HCT116 (cell line): ENCODE data around the gene NFAT5. TPM values are rescaled to one million over a fixed set of nuclear protein-coding genes. Genes with fewer than 3 reads are reported as not detected.
"Not testable (repeated sequence)": the region's sequence is repeated elsewhere in the genome, so short reads cannot be mapped to it uniquely, and the experiment has no call there.

Experiments
- ATAC-seq: fragments of 200-7000 bp; cut with Tn5 transposase; 2 replicates; pipeline ENCODE4 v1.9.1; 2020; ENCODE audit warnings: mild to moderate bottlenecking, moderate library complexity
- BruUV-seq: library from RNA; stranded (reverse); fragments of 400-500 nt; replicated peaks from 2 replicates; lab custom pipeline; 2021; lab: Mats Ljungman, UMichigan
- CTCF ChIA-PET: fragments of 300-600 bp; sonication (Branson Sonifier 250); formaldehyde crosslinking; loops from one replicate; lab custom pipeline; 2021; ENCODE audit warnings: antibody characterized with exemption; lab: Charles Lee
- POLR2A ChIA-PET: fragments of 300-600, 350-600 bp; sonication (Branson Sonifier 250); formaldehyde crosslinking; loops from one replicate; lab custom pipeline; 2021; ENCODE audit warnings: antibody characterized with exemption; lab: Charles Lee
- RAD21 ChIA-PET, 2 experiments: fragments of 300-600 bp; sonication (Branson Sonifier 250); formaldehyde crosslinking; loops; one replicate each; lab custom pipeline; 2023; ENCODE audit warnings: low total read pairs in 2 of 2; ENCODE audit not compliant: uncharacterized antibody in 2 of 2, unreplicated experiment in 2 of 2, low non-redundant PET in 1 of 2; lab: Charles Lee
- DNase-seq: peaks from one replicate; pipeline ENCODE4 v3.0.0-alpha.2; 2010; ENCODE audit warnings: low read depth, low spot score
- H2AFZ ChIP-seq: fragments of 200-600 bp; shearing (Covaris generic), sonication (generic); 2 replicates; pipeline ENCODE4 v1.6.1; 2017; ENCODE audit warnings: low read depth, mixed run types, mixed read lengths, antibody characterized with exemption, low read length; ENCODE audit not compliant: poor library complexity, severe bottlenecking
- H3K27ac ChIP-seq: 2 replicates; pipeline ENCODE4 v1.5.1; 2012; ENCODE audit warnings: low read depth, low read length
- H3K27me3 ChIP-seq: fragments of 200-600 bp; sonication (generic); 2 replicates; pipeline ENCODE4 v1.6.1; 2016; ENCODE audit warnings: mixed run types, low read length, mixed read lengths; ENCODE audit not compliant: insufficient read depth
- H3K36me3 ChIP-seq, 2 experiments: fragments of 200-500 bp in 1 of 2; fragments of 200-600 bp in 1 of 2; sonication (Bioruptor generic) in 1 of 2; sonication (generic) in 1 of 2; 2 replicates each; pipeline versions ENCODE4 v1.5.1 to v1.6.1; 2014 to 2016; ENCODE audit warnings: low read length in 2 of 2, inconsistent platforms in 1 of 2, mixed read lengths in 1 of 2, mixed run types in 1 of 2; ENCODE audit not compliant: insufficient read depth in 2 of 2, control insufficient read depth in 1 of 2
- H3K4me1 ChIP-seq, 2 experiments: fragments of 200-600 bp in 1 of 2; sonication (generic) in 1 of 2; 2 replicates each; pipeline versions ENCODE4 v1.5.1 to v1.6.1; 2012 to 2017; ENCODE audit warnings: low read length in 2 of 2, inconsistent platforms in 1 of 2, mild to moderate bottlenecking in 1 of 2, mixed read lengths in 1 of 2, mixed run types in 1 of 2, moderate library complexity in 1 of 2; ENCODE audit not compliant: insufficient read depth in 2 of 2, control insufficient read depth in 1 of 2
- H3K4me2 ChIP-seq: fragments of 200-600 bp; sonication (generic); 2 replicates; pipeline ENCODE4 v1.6.1; 2017; ENCODE audit warnings: mixed run types, low read length, mixed read lengths
- H3K4me3 ChIP-seq, 2 experiments: fragments of 200-600 bp in 1 of 2; sonication (generic) in 1 of 2; replicated peaks in 1 of 2; 2 replicates each; pipeline ENCODE4 v1.5.1; 2011 to 2016; ENCODE audit warnings: low read length in 2 of 2, control low read depth in 1 of 2, low read depth in 1 of 2, mild to moderate bottlenecking in 1 of 2, mixed read lengths in 1 of 2, mixed run types in 1 of 2
- H3K79me2 ChIP-seq: fragments of 200-600 bp; sonication (generic); 2 replicates; pipeline ENCODE4 v1.6.1; 2017; ENCODE audit warnings: mild to moderate bottlenecking, mixed run types, low read length, moderate library complexity, mixed read lengths; ENCODE audit not compliant: insufficient read depth
- H3K9ac ChIP-seq: fragments of 200-600 bp; sonication (generic); 2 replicates; pipeline ENCODE4 v1.6.1; 2016; ENCODE audit warnings: low read length, mixed read lengths
- H3K9me2 ChIP-seq: fragments of 200-600 bp; sonication (generic), shearing (Covaris generic); 2 replicates; pipeline ENCODE4 v1.6.1; 2017; ENCODE audit warnings: mixed run types, mild to moderate bottlenecking, moderate library complexity; ENCODE audit not compliant: insufficient read depth
- H3K9me3 ChIP-seq, 2 experiments: fragments of 200-500 bp in 1 of 2; fragments of 200-600 bp in 1 of 2; sonication (Bioruptor generic) in 1 of 2; sonication (generic) in 1 of 2; 2 replicates each; pipeline ENCODE4 v1.6.1; 2014 to 2017; ENCODE audit warnings: low read length in 2 of 2, mixed read lengths in 2 of 2, inconsistent platforms in 1 of 2, low read depth in 1 of 2, mild to moderate bottlenecking in 1 of 2, mixed run types in 1 of 2, moderate library complexity in 1 of 2; ENCODE audit not compliant: control insufficient read depth in 1 of 2, insufficient read depth in 1 of 2
- H4K20me1 ChIP-seq: fragments of 200-600 bp; sonication (generic), shearing (Covaris generic); 2 replicates; pipeline ENCODE4 v1.6.1; 2017; ENCODE audit warnings: mixed run types, mild to moderate bottlenecking, moderate library complexity; ENCODE audit not compliant: insufficient read depth
- CEBPB ChIP-seq: IDR thresholded peaks from 2 replicates; pipeline ENCODE4 v1.6.1; 2012; ENCODE audit warnings: low read depth
- EGR1 ChIP-seq: IDR thresholded peaks from 2 replicates; pipeline ENCODE4 v1.6.1; 2012; ENCODE audit warnings: low read depth
- EZH2 ChIP-seq: fragments of 200-600 bp; sonication (generic); IDR thresholded peaks from 2 replicates; pipeline ENCODE4 v1.6.1; 2017; ENCODE audit warnings: antibody characterized with exemption, mixed run types
- POLR2AphosphoS5 ChIP-seq: IDR thresholded peaks from 2 replicates; pipeline ENCODE4 v1.6.1; 2011; ENCODE audit warnings: mild to moderate bottlenecking, low read depth, low read length, moderate library complexity
- SIN3A ChIP-seq: IDR thresholded peaks from 2 replicates; pipeline ENCODE4 v1.6.1; 2012; ENCODE audit warnings: low read depth
- YY1 ChIP-seq: IDR thresholded peaks from 2 replicates; pipeline ENCODE4 v1.6.1; 2011; ENCODE audit warnings: low read length, low read depth, moderate library complexity, mild to moderate bottlenecking; ENCODE audit not compliant: insufficient replicate concordance; ENCODE audit errors: extremely low read depth
- intact Hi-C: fragments of 100-400 bp; cut with micrococcal nuclease; formaldehyde crosslinking; loops from 2 replicates; pipeline ENCODE4 v1.10.0; 2022
- total RNA-seq: library from RNA; stranded (reverse); gene quantifications from one replicate; pipeline ENCODE4 v1.2.1, GENCODE V29; 2021; ENCODE audit not compliant: unreplicated experiment

Gene NFAT5
- total RNA-seq, 1 experiment from 2014 or later: 67.4 TPM

DNA sequence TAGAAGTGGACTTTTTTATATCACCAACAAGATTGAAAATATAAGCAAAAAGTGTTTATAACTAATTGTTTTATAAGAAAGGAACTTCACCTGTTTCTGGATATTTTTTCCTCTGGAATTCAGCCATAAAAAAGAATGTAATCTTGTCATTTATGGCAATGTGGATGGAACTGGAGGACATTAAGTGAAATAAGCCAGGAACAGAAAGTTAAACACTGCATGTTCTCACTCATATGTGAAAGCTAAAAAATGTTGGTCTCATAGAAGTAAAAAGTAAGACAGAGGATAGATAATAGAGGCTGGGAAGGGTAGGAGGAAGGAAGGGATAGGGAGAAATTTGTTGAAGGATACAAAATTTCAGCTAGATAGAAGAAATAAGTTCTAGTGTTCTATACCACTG is 67.6 kb downstream of the NFAT5 start:
- H3K36me3 ChIP-seq: peaks cover 32 to 47% of the 10 kb centered on the region in 2 experiments

DNA sequence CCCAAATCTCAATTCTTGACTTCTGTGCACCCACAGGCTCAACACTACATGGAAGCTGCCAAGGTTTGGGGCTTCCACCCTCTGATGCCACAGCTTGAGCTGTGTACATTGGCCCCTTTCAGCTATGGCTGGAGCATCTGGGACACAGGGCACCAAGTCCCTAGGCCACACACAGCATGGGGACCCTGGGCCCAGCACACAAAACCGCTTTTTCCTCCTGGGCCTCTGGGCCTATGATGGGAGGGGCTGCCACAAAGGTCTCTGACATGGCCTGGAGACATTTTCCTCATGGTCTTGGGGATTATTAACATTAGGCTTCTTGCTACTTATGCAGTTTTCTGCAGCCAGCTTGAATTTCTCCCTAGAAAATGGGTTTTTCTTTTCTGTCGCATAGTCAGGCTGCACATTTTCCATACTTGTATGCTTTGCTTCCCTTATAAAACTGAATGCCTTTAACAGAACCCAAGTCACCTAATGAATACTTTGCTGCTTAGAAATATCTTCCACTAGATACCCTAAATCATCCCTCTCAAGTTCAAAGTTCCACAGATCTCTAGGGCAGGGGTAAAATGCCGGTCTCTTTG is 70.9 kb downstream of the NFAT5 start:
- BruUV-seq, POLR2A ChIA-PET, CTCF ChIA-PET: not testable (repeated sequence)

More for the DNA sequence above, 67.6 kb downstream of the NFAT5 start:
- peaks cover 99% of the 10 kb centered on the region for H3K79me2 ChIP-seq
- BruUV-seq: no TSS peak
- no peak for ATAC-seq
- H3K4me3 ChIP-seq: no peak overlapping the region
- intact Hi-C loops: no loop called here
- no peaks in the 10 kb centered on the region for H3K9me2 ChIP-seq
- no peak for DNase-seq
- TF ChIP-seq YY1: no peak
- no peak for TF ChIP-seq EZH2
- TF ChIP-seq SIN3A: no peak
- TF ChIP-seq EGR1: no peak
- TF ChIP-seq POLR2AphosphoS5: no peak
- TF ChIP-seq CEBPB: no peak
- no peaks in the 10 kb centered on the region; the same call in 1 of the 2 replicates for H4K20me1 ChIP-seq
- H3K4me1 ChIP-seq: no peaks in the 10 kb centered on the region
- H3K9ac ChIP-seq: no peak overlapping the region
- peaks cover 5 to 7% of the 10 kb centered on the region in 2 experiments; a peak in 3 of 4 replicates for H3K9me3 ChIP-seq
- no peak overlapping the region for H3K4me2 ChIP-seq
- POLR2A ChIA-PET: no interaction called here
- no peaks in the 10 kb centered on the region for H3K27me3 ChIP-seq
- no peak overlapping the region for H3K27ac ChIP-seq
- H2AFZ ChIP-seq: no peak overlapping the region
- CTCF ChIA-PET: no interaction called here
- RAD21 ChIA-PET: no interaction called here

GRCh38 chr16:69637206-69637865 is 71.6 kb downstream of the NFAT5 start:
- Histone ChIP-seq H3K36me3 (peaks cover 21 to 48% of the 10 kb centered on the region in 2 experiments), H3K79me2 (peaks cover 97% of the 10 kb centered on the region)
- CTCF ChIA-PET, H4K20me1 ChIP-seq, H3K9me2 ChIP-seq, H3K4me1 ChIP-seq, H3K4me3 ChIP-seq, H3K9ac ChIP-seq, POLR2A ChIA-PET, H3K27me3 ChIP-seq, H3K27ac ChIP-seq, H2AFZ ChIP-seq, DNase-seq, ATAC-seq, BruUV-seq, intact Hi-C loops, H3K9me3 ChIP-seq, H3K4me2 ChIP-seq, RAD21 ChIA-PET: not testable (repeated sequence)

More for the DNA sequence above, 70.9 kb downstream of the NFAT5 start:
- peaks cover 97% of the 10 kb centered on the region for H3K79me2 ChIP-seq
- RAD21 ChIA-PET, H3K27ac ChIP-seq, H4K20me1 ChIP-seq, H3K4me2 ChIP-seq, H3K4me1 ChIP-seq, H2AFZ ChIP-seq, H3K9me2 ChIP-seq, H3K9ac ChIP-seq, ATAC-seq, DNase-seq, intact Hi-C loops, H3K27me3 ChIP-seq, H3K9me3 ChIP-seq, H3K4me3 ChIP-seq: not testable (repeated sequence)
- peaks cover 26 to 48% of the 10 kb centered on the region in 2 experiments for H3K36me3 ChIP-seq

GRCh38 chr16:69643997-69644396 is 78.2 kb downstream of the NFAT5 start:
- RAD21 ChIA-PET, intact Hi-C loops, BruUV-seq: not testable (repeated sequence)

More at GRCh38 chr16:69643997-69644396, 78.2 kb downstream of the NFAT5 start:
- H3K4me1 ChIP-seq, H3K27me3 ChIP-seq, H3K27ac ChIP-seq, H3K9me2 ChIP-seq, POLR2A ChIA-PET, H3K9me3 ChIP-seq, H3K4me3 ChIP-seq, DNase-seq, H2AFZ ChIP-seq, ATAC-seq, H3K9ac ChIP-seq, CTCF ChIA-PET, H3K4me2 ChIP-seq: not testable (repeated sequence)
- Histone ChIP-seq H4K20me1 (peaks cover 15% of the 10 kb centered on the region; the same call in 1 of the 2 replicates), H3K36me3 (peaks cover 23 to 26% of the 10 kb centered on the region in 2 experiments; a peak in 3 of 4 replicates), H3K79me2 (peaks cover 98% of the 10 kb centered on the region)
